ENCODE measurements around the gene TCF12.

DNA sequence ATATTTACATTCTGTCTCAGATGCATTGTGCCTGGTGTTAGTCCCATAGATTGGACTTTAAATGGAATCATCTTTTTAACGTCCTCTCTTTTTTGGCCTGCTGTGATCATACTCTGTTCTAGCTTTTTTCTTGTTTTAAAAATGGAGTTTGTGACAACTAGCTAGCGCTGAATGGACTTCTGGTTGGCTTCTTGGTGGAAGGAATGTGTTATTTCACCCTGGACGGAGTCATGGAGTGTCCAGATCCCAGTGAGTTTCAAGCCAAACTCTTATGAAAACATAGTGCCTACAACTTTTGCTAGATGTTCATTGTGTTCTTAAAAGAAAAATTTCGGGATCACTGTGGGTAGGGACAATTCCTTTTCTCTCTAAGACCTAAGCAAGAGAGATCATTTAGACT, 192.6 kb downstream of the TCF12 start:
- no peak for TF ChIP-seq POLR2A (IDR thresholded peaks at IDR 0.05; ENCODE audit: low read depth, low read length)
- no peak for TF ChIP-seq EZH2 (IDR thresholded peaks at IDR 0.05; ENCODE audit: borderline replicate concordance, low read depth, low read length, severe bottlenecking)
- no peak for TF ChIP-seq MAX (IDR thresholded peaks at IDR 0.05; ENCODE audit: insufficient read depth, insufficient read length)
- TF ChIP-seq JUN (IDR thresholded peaks at IDR 0.05; ENCODE audit: borderline replicate concordance, insufficient read depth, insufficient read length, low read depth): no peak
- TF ChIP-seq, protein P1, sequence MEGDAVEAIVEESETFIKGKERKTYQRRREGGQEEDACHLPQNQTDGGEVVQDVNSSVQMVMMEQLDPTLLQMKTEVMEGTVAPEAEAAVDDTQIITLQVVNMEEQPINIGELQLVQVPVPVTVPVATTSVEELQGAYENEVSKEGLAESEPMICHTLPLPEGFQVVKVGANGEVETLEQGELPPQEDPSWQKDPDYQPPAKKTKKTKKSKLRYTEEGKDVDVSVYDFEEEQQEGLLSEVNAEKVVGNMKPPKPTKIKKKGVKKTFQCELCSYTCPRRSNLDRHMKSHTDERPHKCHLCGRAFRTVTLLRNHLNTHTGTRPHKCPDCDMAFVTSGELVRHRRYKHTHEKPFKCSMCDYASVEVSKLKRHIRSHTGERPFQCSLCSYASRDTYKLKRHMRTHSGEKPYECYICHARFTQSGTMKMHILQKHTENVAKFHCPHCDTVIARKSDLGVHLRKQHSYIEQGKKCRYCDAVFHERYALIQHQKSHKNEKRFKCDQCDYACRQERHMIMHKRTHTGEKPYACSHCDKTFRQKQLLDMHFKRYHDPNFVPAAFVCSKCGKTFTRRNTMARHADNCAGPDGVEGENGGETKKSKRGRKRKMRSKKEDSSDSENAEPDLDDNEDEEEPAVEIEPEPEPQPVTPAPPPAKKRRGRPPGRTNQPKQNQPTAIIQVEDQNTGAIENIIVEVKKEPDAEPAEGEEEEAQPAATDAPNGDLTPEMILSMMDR (IDR thresholded peaks at IDR 0.05; ENCODE audit: extremely low read depth in 1 of 2, insufficient read depth in 1 of 2, low read depth in 1 of 2, low read length in 2 of 2): no peak
- TF ChIP-seq POLR2AphosphoS5 (IDR thresholded peaks at IDR 0.05; ENCODE audit: insufficient read depth, low read depth, low read length): no peak
- no peak for TF ChIP-seq FOS (IDR thresholded peaks at IDR 0.05; ENCODE audit: borderline replicate concordance, insufficient read depth, low read length)
- no peak for TF ChIP-seq GATA2 (IDR thresholded peaks at IDR 0.05; ENCODE audit: insufficient read depth, insufficient read length, low read depth, low read length)
